SK-N-MC (cell line): Measurements from ENCODE around the gene SRCIN1.

ENCODE experiments used
- EZH2 ChIP-seq: fragments of 200-600 bp; sonication (generic); IDR thresholded peaks from one replicate; pipeline ENCODE4 v1.6.1; 2017; ENCODE audit warnings: antibody characterized with exemption
- FOXP2 ChIP-seq: optimal IDR thresholded peaks from 2 replicates; pipeline ENCODE3; 2011; ENCODE audit warnings: mild to moderate bottlenecking, moderate library complexity; ENCODE audit not compliant: insufficient read depth; ENCODE audit errors: extremely low read length, control extremely low read depth
- POLR2AphosphoS5 ChIP-seq: IDR thresholded peaks from 2 replicates; pipeline ENCODE4 v1.6.1; 2012; ENCODE audit warnings: mild to moderate bottlenecking, low read depth, low read length, borderline replicate concordance

GRCh38 chr17:38511150-38512108, 94.3 kb downstream of the SRCIN1 start:
- TF ChIP-seq EZH2 (no peak), POLR2AphosphoS5 (0 out of 2 replicates have a peak, but pooled peaks have one; percentile 14), FOXP2 (no peak)
